GM21367 (cell line): Measurements from ENCODE around the gene APBB1.

ENCODE experiments used
- ATAC-seq: cut with Tn5 transposase; IDR thresholded peaks from one replicate; pipeline ENCODE4 v1.9.1; 2021; ENCODE audit not compliant: unreplicated experiment

The APBB1 gene

DNA sequence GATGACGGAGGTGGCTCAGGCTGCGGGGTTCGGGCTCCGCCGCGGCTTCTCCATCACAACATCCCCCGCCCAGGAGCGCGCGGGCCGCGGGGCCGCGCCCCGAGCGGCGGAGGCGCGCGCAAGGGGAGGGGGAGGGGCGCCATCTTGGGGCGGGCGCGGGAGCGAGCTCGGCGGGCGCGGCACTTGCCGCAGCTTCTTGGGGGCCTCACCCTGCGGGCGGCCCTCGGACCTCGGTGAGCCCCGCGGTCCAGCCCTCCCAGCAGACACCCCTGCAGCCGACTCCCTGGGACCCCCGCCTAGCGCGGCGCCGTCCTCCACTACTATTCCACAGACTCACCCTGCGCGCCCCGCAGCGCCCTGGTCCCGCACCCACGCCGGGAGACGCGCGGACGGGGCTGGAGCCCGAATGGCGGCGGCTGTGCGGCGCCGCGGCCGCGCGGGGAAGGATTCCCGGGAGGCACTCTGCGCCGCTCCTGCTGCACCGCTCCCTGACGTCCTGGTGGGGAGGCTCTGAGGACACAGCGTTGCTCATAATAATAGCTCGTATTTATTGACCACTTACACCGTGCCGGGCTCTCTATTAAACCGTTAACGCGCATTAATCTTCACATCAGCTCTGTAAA is at the start of gene APBB1:
Gene APBB1, minus strand, starts transcription at position 86 of the 623 bp plus-strand sequence. CDS start 7,747 bp downstream, outside the sequence.
- ATAC-seq: peak; percentile 57

DNA sequence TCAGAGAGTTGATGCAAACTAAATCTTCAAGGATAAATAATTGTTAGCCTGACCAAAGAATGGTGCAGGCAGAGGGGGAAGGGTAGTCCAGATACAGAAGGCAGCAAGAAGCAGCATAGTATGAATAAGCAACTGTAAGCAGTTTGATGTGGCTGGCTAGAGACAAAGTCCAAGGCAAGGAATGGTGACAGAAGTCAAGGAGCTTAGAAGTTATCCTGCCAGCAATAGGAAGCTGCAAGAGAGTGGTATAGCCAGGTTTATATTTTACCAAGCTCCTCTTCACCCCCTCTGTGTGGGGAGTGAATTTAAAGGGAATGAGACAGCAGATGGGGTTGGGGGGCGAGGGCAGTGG is 40.2 kb upstream of the APBB1 start:
- no peak for ATAC-seq

DNA sequence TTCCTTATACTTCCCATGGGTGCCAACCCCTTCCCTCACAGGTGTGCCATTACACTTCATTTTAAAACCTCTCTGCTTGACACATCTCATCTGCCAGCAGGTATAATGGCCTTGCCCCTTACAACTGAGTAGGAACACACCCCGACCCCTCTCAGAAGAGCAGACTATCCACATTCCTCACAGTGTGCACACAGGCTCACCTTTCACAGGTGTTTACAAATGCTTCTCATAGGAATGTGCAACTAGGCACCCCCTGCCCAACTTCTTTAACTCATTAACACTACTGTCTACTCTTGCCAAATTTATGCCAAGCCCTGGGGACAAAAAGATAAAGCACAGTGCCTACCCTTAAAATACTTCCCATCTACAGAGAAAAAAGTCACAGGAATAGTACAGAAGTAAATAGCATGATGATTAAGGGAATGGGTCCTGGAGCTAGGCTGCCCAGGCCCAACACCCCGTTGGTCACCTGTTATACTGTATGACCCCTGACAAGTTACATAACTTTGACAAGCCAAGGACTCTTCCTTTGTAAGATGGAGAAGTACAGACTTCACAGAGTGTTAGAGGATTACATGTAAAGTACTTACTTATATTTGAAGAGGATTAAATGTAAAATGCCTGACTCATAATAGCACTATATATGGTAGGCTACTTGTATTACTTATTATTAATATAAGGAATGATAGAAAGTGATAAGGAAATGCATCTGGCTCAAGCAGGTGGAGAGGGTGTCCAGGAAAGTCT is 39.6 kb upstream of the APBB1 start:
- no peak for ATAC-seq

DNA sequence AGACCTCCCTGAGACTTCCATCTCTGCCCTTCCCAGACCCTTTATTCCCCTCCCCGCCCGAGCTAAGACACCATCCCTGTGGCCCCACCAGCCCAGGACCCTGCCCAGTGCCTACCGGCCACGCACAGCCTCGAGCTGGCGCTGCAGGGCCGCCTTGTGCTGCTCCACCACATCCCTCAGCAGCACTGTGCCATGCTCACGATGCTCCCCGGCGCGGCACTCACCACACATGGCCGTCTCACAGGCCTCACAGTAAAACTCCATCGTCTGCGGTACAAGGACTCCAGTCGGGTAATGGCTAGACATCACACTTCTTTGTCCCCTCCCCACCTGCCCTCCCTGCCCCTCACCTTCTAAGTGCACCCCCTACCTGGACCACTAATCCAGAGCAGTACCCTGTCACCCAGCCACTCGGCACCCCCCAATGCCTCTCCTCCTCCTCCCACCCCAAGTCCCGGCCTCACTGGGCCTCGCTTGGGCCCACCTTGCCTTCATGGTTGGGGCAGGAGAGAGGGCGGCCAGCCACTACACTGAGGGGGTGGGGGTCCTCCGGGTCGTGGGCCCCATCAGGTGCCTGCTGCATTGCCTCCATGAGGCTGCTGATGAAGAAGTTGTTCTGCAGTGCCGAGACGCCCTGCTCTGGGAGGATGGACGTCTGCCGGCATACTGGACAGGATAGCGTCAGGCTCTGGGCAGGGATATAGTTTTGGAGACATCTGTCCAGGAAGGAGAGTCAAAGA is 38.9 kb upstream of the APBB1 start:
- ATAC-seq: no peak

DNA sequence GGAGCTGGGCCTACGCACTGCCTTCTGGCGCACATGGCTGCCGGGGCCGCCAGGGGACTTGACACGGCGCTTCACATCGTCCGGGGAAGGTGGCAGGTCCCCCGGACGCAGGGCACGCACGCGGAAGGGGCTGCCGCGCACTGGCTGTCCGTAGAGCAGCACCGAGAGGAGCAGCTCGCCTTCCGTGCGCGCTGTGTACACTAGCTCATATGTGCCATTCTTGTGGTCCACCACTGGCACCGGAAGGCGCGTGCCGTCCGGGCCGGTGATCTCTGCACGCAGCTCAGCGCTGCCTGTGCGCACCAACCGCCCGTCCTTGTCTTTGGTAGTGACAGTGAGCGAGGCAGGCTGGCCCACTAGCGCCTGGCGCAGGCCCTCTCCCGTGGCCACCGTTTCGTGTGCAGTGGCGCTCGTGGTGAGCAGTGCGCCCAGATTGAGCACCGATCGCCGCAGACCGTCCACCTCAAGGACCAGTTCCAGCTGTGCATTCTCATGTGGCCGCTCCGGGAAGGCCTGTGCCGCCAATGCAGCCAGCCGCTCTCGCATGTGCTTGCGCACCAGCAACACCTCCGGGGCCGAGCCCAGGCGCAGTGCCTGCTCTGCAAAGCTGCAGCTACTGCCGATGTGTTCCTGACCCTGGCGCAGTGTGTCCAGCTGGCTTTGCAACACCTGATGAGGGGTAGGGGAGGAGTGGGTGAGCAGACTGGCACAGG is 37.6 kb upstream of the APBB1 start:
- ATAC-seq: no peak

DNA sequence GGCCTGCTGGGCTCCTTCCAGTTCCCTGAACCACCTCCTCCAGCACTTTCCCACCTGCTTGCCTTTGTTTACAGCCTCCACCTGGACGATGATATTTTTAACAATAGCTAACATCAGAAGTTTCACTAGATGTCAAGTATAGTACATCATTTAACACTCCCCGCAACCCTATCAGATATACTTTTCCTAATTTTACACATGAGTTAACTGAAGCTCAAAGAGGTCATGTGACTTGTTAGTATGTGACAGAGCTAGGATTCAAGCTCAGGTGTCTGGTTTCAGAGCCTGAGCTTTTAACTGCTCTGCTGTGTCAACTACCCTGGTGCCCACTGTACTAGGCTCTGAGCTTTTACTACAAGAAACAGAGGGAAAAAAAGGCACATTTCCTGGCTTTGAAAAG is 36.2 kb upstream of the APBB1 start:
- ATAC-seq: no peak

DNA sequence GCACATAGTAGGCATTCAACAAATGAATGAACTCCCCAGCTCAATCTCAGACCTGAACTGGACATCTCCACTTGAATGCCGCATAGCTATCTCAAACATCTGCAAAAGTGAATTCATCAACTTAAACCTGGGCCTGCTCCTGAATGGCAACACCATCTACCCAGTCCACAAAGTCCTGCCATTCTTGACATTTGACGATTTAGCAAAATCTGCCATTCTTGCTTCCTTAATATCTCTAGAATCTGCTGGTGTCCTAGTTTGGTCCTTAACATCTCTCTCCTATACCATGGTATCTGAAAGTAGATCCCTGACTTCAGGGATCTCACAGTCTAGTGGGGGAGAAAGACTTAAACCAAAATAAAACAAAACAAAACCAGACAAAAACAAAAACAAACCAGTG is 34.3 kb upstream of the APBB1 start:
- ATAC-seq: no peak

DNA sequence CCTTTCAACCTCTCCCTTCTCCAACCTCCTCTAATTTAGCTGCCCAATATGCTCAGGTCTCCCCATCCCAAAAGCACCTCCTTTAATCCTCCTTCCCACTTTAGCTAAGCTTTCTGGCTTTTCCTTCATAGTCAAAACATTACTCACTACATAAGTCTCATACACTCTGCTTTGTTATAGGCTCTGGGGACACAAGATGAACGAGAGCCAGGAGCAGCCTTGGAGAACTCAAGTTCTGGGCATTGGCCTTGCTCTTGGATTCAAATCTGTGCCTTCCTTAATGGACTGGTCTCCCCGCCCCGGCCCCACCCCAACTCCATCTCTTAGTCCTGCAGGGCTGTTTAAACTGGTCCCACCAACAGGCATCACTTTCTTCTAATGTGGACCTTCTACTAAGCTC is 33.3 kb upstream of the APBB1 start:
- ATAC-seq: no peak

DNA sequence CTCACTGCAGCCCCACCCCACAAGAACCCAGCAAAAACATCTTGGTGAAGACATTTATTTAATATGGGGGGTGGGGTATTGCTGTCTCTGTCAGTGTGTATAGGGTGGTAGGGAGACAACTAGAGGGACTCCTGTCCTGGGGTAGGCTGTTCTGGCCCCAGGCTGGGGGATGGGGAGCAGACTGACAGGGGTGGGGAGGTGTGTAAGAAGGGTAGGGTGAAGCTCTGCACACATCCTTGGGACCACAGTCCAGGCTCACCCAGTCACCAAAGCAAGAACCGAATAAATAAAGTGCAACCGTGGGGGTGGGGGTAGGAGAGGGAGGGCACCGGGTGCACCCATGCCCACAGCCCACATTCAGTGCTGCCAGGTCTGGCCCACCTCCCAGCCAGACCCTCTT is 29.7 kb upstream of the APBB1 start:
- no peak for ATAC-seq

DNA sequence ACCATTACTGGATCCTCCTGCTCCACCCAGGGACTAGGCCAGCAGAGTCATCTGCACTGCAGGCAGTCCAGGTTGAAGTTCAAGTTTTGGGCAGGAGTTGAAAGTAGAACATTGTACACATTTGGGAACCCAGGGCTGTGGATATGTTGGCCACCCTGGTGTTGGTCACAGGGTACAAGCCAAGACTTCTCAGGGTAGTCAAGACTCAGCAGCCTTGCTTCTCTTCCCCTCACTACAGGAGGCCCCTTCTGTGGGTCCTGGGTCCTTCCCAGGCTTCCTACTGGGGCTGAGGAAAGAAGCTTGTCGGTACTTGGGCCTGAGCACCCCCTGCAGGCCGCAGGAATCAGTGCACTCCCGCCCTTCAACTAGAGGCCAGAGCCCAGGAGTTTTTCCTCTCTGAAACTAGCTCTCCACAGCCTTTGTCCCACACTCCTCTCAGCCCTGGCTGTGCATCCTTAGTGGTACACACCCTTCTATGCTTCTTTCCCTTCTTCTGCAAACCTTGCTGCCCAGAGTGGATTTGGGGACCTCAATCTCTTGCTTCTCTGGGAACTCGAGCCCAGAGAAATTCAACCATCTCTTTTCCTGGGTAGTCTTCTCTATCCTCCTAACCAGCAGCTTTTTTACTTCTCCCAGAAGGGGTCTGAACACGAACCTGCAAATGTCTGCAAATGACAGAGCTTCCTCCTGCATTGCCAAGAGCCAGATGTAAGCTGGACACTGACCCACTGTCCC is 24.5 kb upstream of the APBB1 start:
- ATAC-seq: peak; percentile 85

DNA sequence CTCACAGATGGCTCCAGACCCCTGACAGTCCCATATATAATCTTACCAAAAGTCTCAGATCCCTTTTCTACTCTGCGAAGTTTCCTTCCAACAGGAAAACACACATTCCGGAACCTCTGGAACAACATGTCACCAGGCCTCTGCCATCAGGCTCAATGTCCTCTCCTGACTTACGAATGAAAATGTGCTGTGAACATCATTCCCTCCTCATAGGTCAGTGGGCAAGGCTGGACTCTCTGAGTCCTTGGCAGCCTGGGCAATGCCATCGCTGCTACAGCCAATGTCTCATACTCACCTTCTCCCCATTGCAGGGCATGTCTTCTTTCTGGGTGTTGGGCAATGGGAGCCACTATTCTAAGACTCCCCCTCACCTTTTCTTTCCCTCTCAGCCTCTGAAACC is 23.5 kb upstream of the APBB1 start:
- no peak for ATAC-seq

DNA sequence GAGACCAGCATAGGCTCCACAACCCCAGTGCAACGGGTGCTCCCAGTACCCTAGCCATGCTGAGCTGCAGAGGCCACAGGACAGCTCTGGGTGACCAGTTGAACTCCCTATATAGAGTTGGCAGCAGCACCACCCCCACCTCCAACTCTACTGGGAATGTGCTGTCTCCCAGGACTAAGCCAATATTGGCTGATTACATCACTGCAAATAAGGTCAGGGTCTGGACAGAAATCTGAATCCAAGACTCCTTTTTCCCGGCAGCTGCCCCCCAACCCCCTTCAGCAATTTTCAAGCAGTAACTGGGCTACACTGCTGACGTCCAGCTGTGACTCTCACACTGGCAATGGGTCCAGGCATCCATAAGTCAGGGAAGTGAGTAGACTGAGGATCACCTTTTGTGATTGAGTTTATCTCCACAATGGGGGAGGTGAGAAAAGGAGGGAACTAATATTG is 22.0 kb upstream of the APBB1 start, which contains the start of gene HPX:
Gene HPX, minus strand, starts transcription at position 82 of the 453 bp plus-strand sequence. Its CDS starts 24 bp downstream, at position 58.
- ATAC-seq: no peak

DNA sequence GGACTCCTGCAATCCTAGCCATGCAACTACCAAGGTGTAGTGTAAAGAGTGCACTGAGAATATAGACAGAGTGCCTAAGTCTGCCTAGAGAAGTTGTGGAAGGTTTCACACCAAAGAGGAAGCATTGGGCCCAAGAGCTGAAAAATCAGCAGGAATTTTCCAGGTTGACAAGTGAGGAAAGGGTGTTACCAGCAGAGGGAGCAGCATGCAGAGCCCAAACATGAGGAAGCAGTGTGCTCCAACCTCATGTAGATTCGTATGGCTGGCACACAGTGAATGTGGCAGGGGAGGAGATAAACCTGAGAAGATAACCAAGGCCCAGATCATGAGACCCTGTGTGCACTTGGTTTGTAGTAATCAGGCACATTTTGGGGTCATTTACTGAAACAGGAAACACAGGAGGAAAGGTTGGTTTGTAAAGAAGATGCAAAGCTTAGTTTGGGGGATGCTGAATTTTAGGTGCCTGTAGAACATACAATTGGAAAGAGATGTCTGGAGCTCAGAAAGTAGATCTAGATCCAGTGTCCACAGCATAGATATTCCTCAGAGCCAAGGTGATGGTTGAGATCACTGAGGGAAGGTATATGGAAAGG is 20.2 kb upstream of the APBB1 start:
- ATAC-seq: no peak

DNA sequence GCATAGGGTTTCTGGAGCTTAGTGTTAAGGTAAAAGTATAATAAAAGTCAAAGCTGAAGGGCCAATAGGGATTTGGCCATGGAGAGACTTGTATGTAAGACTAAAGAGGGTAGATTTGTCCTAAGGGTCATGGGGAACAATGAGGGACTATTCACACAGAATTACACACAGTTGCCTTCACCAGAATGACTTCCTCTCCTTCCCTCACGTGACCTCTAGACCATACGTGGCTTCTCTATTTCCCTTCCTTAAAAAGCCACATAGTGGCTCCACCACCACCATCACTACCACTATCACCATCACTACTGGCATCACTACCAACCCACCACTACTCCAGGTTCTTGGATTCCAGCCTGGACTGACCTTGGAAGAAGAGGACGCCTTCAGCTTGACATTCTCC is 19.1 kb upstream of the APBB1 start:
- no peak for ATAC-seq

DNA sequence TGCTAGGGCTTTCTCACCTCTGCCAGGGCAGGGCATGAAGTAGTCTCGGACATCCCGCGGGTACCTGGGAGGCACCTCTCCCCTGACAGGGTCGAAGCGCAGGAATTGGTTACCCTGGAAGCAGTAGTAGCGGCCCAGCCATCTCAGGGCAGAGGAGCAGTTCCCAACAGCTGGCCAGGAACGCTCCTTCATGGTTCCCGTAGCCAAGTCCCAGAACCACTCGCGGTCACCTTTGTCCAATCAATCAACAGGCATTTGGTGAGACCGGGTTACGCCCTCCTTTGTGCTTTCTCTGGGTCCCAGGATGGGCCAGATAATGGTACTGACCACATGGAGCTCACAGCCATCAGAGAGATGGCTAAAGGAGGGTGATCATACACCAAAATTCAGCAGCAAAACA is 18.5 kb upstream of the APBB1 start:
- ATAC-seq: no peak

DNA sequence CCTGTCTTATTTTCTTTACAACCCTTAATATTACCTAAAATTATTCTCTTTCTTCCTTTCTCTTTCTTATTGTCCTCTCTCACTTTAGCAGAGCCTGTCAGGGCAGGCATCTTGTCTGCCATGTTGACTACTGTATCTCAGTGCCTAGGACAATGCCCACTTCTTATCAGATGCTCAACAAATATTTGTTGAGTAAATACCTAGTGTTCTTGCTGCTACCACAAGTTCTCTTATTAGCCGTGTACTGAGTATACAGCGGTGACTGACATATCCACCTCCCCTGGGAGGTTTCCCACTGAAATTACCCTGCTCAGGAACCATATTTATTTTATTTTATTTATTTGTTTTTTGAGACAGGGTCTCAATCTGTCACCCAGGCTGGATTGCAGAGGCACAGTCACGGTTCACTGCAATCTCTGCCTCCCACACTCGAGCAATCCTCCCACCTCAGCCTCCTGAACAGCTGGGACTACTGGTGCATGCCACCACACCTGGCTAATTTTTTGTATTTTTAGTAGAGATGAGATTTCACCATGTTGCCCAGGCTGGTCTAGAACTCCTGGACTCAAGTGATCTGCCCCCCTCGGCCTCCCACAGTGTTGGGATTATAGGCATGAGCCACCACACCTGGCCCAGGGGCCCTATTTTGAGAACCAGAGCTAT is 15.2 kb upstream of the APBB1 start:
- ATAC-seq: peak; percentile 41

DNA sequence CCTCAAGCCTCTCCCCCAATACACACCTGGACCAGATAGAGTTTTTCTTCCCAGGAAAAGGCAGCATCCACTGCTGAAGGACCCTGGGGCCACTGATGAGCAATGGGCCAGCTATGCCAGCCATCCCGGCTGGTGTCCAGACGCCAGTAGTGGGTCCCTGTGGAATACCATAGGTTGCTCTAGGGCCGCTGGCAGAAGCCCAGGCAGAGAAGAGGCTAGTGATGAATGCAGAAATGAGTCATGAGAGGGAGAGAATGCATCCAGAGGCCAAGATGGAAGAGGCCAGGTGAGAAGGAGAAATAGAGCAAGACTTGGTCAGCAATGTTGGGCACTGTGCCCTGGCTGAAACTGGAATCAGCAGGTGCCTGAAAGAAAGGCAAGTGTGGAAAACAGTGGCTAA is 13.0 kb upstream of the APBB1 start:
- no peak for ATAC-seq

DNA sequence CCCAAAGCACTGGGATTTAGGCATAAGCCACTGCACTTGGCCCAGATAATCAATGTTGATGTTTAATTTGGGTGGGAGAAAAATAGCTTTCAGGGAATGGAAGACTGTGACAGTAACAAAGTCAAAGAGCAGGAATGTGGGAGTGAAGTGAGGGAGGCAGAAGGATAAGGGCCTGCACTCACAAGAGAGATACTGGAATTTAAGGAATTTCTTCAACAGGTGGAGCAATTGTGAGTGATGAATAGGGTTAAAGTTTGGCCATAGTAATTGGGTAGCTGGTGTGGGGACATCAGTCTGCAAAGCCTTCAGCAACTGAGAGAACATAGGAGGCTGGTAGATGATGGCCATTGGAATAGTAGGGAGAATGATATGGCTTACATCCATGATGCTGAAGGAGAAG is 8.6 kb upstream of the APBB1 start:
- ATAC-seq: no peak

DNA sequence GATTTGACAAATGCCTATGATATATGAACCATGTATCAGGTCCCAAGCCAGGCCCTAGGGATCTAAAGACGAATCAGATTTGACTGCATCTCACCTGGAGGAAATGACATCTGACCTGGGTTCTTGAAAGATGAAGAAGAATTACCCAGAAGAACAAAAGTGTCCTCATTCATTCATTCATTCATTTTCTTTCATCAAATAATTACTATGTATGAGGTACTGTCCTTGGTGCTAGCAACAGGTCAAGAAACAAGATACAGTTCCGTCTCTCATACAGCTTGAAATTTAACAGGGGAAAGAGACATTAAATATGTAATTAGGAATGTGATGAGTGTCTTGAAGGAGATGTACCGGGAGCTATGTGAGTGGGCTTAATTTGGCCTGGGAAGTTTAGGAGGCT is 1.8 kb upstream of the APBB1 start:
- no peak for ATAC-seq

DNA sequence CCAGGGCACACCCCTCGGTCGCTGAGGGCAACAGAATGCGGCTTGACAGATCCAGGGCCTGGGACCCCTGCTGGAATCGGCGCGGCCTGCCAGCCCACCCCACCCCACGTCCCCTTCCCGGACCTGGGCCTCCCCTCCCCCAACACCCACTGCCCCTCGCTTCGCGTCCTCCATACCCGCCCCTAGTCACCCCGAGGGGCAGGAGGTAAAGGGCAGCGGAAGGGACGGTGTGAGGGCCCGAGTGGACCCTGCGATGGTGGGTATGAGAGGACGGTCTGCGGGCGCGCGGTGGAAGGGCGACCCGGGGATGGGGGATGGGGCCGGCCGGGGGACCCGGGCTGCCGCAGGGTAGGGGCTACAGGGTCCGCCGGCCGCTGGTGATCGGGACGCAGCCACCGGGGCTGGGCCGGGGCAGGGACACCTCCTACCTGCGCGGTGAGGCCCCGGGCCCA is 311 bp downstream of the APBB1 start:
- ATAC-seq: no peak
